ENCODE measurements around the gene TULP4.
"Not testable (repeated sequence)": the region's sequence is repeated elsewhere in the genome, so short reads cannot be mapped to it uniquely, and the experiment has no call there.

Gene TULP4

GRCh38 chr6:158397578-158397977, 85.3 kb downstream of the TULP4 start:
- DNase-seq, result no peak

- no peak for DNase-seq
These were observed 86.2 kb downstream of the TULP4 start for GRCh38 chr6:158398252-158399024.

- DNase-seq, result no peak
These were observed 86.9 kb downstream of the TULP4 start for GRCh38 chr6:158399040-158399700.

GRCh38 chr6:158402184-158402583, 89.9 kb downstream of the TULP4 start:
- DNase-seq, result no peak

- not testable (repeated sequence) for DNase-seq
These were observed 93.1 kb downstream of the TULP4 start for GRCh38 chr6:158405321-158405831.

- no peak for DNase-seq
These were observed 93.7 kb downstream of the TULP4 start for GRCh38 chr6:158405933-158406332.

GRCh38 chr6:158406736-158407135, 94.5 kb downstream of the TULP4 start:
- DNase-seq, result no peak

GRCh38 chr6:158408013-158408412, 95.7 kb downstream of the TULP4 start:
- no peak for DNase-seq

- DNase-seq, result no peak
These were observed 96.4 kb downstream of the TULP4 start for GRCh38 chr6:158408552-158409130.

GRCh38 chr6:158409451-158409850, 97.2 kb downstream of the TULP4 start:
- no peak for DNase-seq

- DNase-seq, result no peak
These were observed 98.5 kb downstream of the TULP4 start for GRCh38 chr6:158410784-158411183.

GRCh38 chr6:158411998-158412397, 99.7 kb downstream of the TULP4 start:
- DNase-seq, result no peak

GRCh38 chr6:158413028-158413427, 100.8 kb downstream of the TULP4 start:
- DNase-seq, result no peak

GRCh38 chr6:158413814-158414565, 101.7 kb downstream of the TULP4 start:
- no peak for DNase-seq

GRCh38 chr6:158414851-158415262, 102.6 kb downstream of the TULP4 start:
- DNase-seq, result no peak

- DNase-seq, result no peak
These were observed 103.4 kb downstream of the TULP4 start for GRCh38 chr6:158415666-158416065.

- no peak for DNase-seq
These were observed 104.9 kb downstream of the TULP4 start for GRCh38 chr6:158416883-158417759.

- no peak for DNase-seq
These were observed 105.5 kb downstream of the TULP4 start for GRCh38 chr6:158417760-158418098.

GRCh38 chr6:158418501-158418900, 106.2 kb downstream of the TULP4 start:
- DNase-seq, result no peak

- DNase-seq, result no peak
These were observed 107.2 kb downstream of the TULP4 start for GRCh38 chr6:158419339-158419909.

- no peak for DNase-seq
These were observed 109.1 kb downstream of the TULP4 start for GRCh38 chr6:158421381-158421780.
